B cell (primary cell): Measurements from ENCODE around the gene INO80D. TPM values are rescaled to one million over a fixed set of nuclear protein-coding genes. Genes with fewer than 3 reads are reported as not detected.
"Not testable (repeated sequence)": the region's sequence is repeated elsewhere in the genome, so short reads cannot be mapped to it uniquely, and the experiment has no call there.

ENCODE experiments used
- ATAC-seq: fragments of 200-7000 bp; cut with Tn5 transposase; one replicate; pipeline ENCODE4 v1.10.0; 2021; ENCODE audit warnings: low read depth, mild to moderate bottlenecking, moderate number of reproducible peaks, moderate library complexity
- CTCF ChIA-PET: fragments of 350-600 bp; sonication (Branson Sonifier 250); formaldehyde crosslinking; loops from one replicate; lab custom pipeline; 2021; ENCODE audit warnings: antibody characterized with exemption, inconsistent platforms; lab: Charles Lee
- POLR2A ChIA-PET: fragments of 350-600 bp; sonication (Branson Sonifier 250); formaldehyde crosslinking; loops from one replicate; lab custom pipeline; 2021; ENCODE audit warnings: antibody characterized with exemption; lab: Charles Lee
- DNase-seq: peaks from one replicate; pipeline ENCODE4 v3.0.0; 2013
- H2AFZ ChIP-seq: 2 replicates; pipeline ENCODE4 v1.6.1; 2012; ENCODE audit warnings: mild to moderate bottlenecking, low read depth, low read length; ENCODE audit not compliant: insufficient read depth, poor library complexity, severe bottlenecking
- H3K27ac ChIP-seq, 2 donors: 1 replicate in 1 of 2; 2 replicates in 1 of 2; pipeline ENCODE4 v1.5.1; 2012 to 2013; ENCODE audit warnings: low read length in 2 of 2, mild to moderate bottlenecking in 2 of 2, moderate library complexity in 1 of 2
- H3K27me3 ChIP-seq, 4 experiments: fragments of 200-600 bp in 1 of 4; sonication (generic) in 1 of 4; replicated peaks in 1 of 4; 1 replicate in 2 of 4; 2 replicates in 2 of 4; pipeline versions ENCODE4 v1.6.1 to v1.7.0; 2013 to 2016; ENCODE audit warnings: low read length in 3 of 4, mild to moderate bottlenecking in 2 of 4, mixed read lengths in 1 of 4, moderate library complexity in 1 of 4; ENCODE audit not compliant: insufficient read depth in 4 of 4, control insufficient read depth in 3 of 4; ENCODE audit errors: control extremely low read depth in 1 of 4
- H3K36me3 ChIP-seq, 2 experiments: replicated peaks in 1 of 2; 1 replicate in 1 of 2; 2 replicates in 1 of 2; pipeline versions ENCODE4 v1.6.1 to v1.7.1; 2013; ENCODE audit warnings: low read length in 1 of 2; ENCODE audit not compliant: insufficient read depth in 2 of 2, control insufficient read depth in 1 of 2; ENCODE audit errors: control extremely low read depth in 1 of 2, extremely low read depth in 1 of 2
- H3K4me1 ChIP-seq, 2 donors: fragments of 200-600 bp in 1 of 2; sonication (generic) in 1 of 2; 1 replicate in 1 of 2; 2 replicates in 1 of 2; pipeline versions ENCODE4 v1.5.1 to v1.6.1; 2013 to 2017; ENCODE audit warnings: low read length in 2 of 2; ENCODE audit not compliant: control insufficient read depth in 2 of 2, insufficient read depth in 2 of 2
- H3K4me2 ChIP-seq: replicated peaks from 2 replicates; pipeline ENCODE3; 2012; ENCODE audit warnings: mild to moderate bottlenecking, low read depth, low read length; ENCODE audit not compliant: poor library complexity, severe bottlenecking
- H3K4me3 ChIP-seq, 5 experiments: fragments of 200-600 bp in 1 of 5; sonication (generic) in 1 of 5; 1 replicate in 3 of 5; 2 replicates in 2 of 5; pipeline versions ENCODE4 v1.5.1 to v1.7.0; 2011 to 2016; ENCODE audit warnings: low read length in 4 of 5, mild to moderate bottlenecking in 4 of 5, low read depth in 2 of 5, control low read depth in 1 of 5, moderate library complexity in 1 of 5; ENCODE audit not compliant: insufficient read depth in 1 of 5; ENCODE audit errors: control extremely low read depth in 1 of 5, extremely low read depth in 1 of 5
- H3K79me2 ChIP-seq: fragments of 200-600 bp; sonication (generic); one replicate; pipeline ENCODE4 v1.6.0; 2016; ENCODE audit warnings: low read length; ENCODE audit not compliant: control insufficient read depth, insufficient read depth
- H3K9ac ChIP-seq: fragments of 200-600 bp; sonication (generic); 2 replicates; pipeline ENCODE4 v1.6.1; 2017; ENCODE audit warnings: mild to moderate bottlenecking, low read length, moderate library complexity
- H3K9me3 ChIP-seq, 3 donors: one replicate each; pipeline versions ENCODE4 v1.6.1 to v1.7.1; 2013; ENCODE audit warnings: low read length in 2 of 3; ENCODE audit not compliant: control insufficient read depth in 2 of 3, insufficient read depth in 1 of 3; ENCODE audit errors: control extremely low read depth in 1 of 3
- H4K20me1 ChIP-seq: 2 replicates; pipeline ENCODE4 v1.6.0; 2012; ENCODE audit warnings: mild to moderate bottlenecking, low read length; ENCODE audit not compliant: insufficient read depth, control insufficient read depth, poor library complexity, severe bottlenecking
- H3K27ac Mint-ChIP-seq: one replicate; pipeline ENCODE4 v1.8.0; 2021; ENCODE audit warnings: mixed read lengths
- H3K27me3 Mint-ChIP-seq: one replicate; pipeline ENCODE4 v1.8.0; 2021; ENCODE audit warnings: mixed read lengths
- H3K4me1 Mint-ChIP-seq: one replicate; pipeline ENCODE4 v1.8.0; 2021; ENCODE audit warnings: mixed read lengths
- H3K4me3 Mint-ChIP-seq: one replicate; pipeline ENCODE4 v1.8.0; 2021; ENCODE audit warnings: mixed read lengths
- H3K9me3 Mint-ChIP-seq: one replicate; pipeline ENCODE4 v1.8.0; 2022; ENCODE audit warnings: mixed read lengths; ENCODE audit not compliant: insufficient read depth
- WGBS: methylation state at CpG from one replicate; pipeline ENCODE4 v1.1.5; 2013; ENCODE audit warnings: missing lambda C conversion rate; ENCODE audit not compliant: insufficient coverage; 5-methylcytosine and 5-hydroxymethylcytosine counted together
- intact Hi-C: fragments of 100-400 bp; cut with micrococcal nuclease; formaldehyde crosslinking; loops from one replicate; pipeline ENCODE4 v1.10.0; 2022
- polyA plus RNA-seq: library from polyadenylated mRNA; depleted of rRNA; stranded (reverse); fragments of >200 nt; gene quantifications from 2 replicates; pipeline ENCODE4 v1.2.3, GENCODE V29; 2012
- total RNA-seq, 2 donors: library from RNA; stranded (reverse); fragments of 120-200 nt in 1 of 2; gene quantifications; 1 replicate in 1 of 2; 2 replicates in 1 of 2; pipeline versions ENCODE4 v1.2.3 to v1.2.4, GENCODE V29; 2013 to 2022

INO80D gene
- total and polyA plus RNA-seq, 2 donors (not counting 1 experiment from before 2014, with no cell fraction given): 6.3 to 61.2 TPM

DNA sequence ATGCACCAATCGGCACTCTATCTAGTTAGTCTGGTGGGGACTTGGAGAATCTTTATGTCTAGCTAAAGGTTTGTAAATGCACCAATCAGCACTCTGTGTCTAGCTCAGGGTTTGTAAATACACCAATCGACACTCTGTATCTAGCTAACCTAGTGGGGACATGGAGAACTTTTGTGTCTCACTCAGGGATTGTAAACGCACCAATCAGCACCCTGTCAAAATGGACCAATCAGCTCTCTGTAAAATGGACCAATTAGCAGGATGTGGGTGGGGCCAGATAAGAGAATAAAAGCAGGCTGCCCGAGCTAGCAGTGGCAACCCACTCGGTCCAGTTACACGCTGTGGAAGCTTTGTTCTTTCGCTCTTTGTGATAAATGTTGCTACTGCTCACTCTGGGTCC is 108.3 kb downstream of the INO80D start:
- H3K36me3 ChIP-seq, H3K4me3 Mint-ChIP-seq, H3K27ac ChIP-seq, H2AFZ ChIP-seq, H3K4me1 Mint-ChIP-seq, DNase-seq, H3K4me2 ChIP-seq, H3K9me3 Mint-ChIP-seq, POLR2A ChIA-PET, H3K27me3 ChIP-seq, H4K20me1 ChIP-seq, H3K27me3 Mint-ChIP-seq, H3K9ac ChIP-seq, CTCF ChIA-PET, ATAC-seq, H3K4me3 ChIP-seq, intact Hi-C loops, H3K27ac Mint-ChIP-seq, H3K4me1 ChIP-seq, H3K79me2 ChIP-seq: not testable (repeated sequence)
- H3K9me3 ChIP-seq: peaks cover 0 to 10% (median 0%) of the 10 kb centered on the region in 3 donors
- 83% methylated on average over 5 of the region's 7 CpGs for WGBS

GRCh38 chr2:205976934-205977659 is 108.9 kb downstream of the INO80D start:
- H3K4me3 Mint-ChIP-seq, H3K9me3 Mint-ChIP-seq, DNase-seq, H3K9ac ChIP-seq, H3K4me1 Mint-ChIP-seq, H3K27me3 Mint-ChIP-seq, H4K20me1 ChIP-seq, H3K4me3 ChIP-seq, H3K27me3 ChIP-seq, H3K27ac ChIP-seq, H3K79me2 ChIP-seq, POLR2A ChIA-PET, H3K4me1 ChIP-seq, ATAC-seq, H2AFZ ChIP-seq, intact Hi-C loops, CTCF ChIA-PET, H3K27ac Mint-ChIP-seq, H3K4me2 ChIP-seq, H3K36me3 ChIP-seq: not testable (repeated sequence)
- WGBS: 95% methylated on average over 38 of the region's 39 CpGs
- peaks cover 0 to 10% (median 0%) of the 10 kb centered on the region in 3 donors for H3K9me3 ChIP-seq
